HuH-7.5 (cell line): Measurements from ENCODE around the gene GRAPL.
"Not testable (repeated sequence)": the region's sequence is repeated elsewhere in the genome, so short reads cannot be mapped to it uniquely, and the experiment has no call there.

Source experiments
- DNase-seq: peaks from one replicate; pipeline ENCODE4 v3.0.0; 2011; ENCODE audit warnings: low spot score

The GRAPL gene

GRCh38 chr17:19188870-19189708, 61.7 kb downstream of the GRAPL start:
- not testable (repeated sequence) for DNase-seq

- DNase-seq = not testable (repeated sequence)
Measured at GRCh38 chr17:19189781-19190405, 62.5 kb downstream of the GRAPL start.

DNA sequence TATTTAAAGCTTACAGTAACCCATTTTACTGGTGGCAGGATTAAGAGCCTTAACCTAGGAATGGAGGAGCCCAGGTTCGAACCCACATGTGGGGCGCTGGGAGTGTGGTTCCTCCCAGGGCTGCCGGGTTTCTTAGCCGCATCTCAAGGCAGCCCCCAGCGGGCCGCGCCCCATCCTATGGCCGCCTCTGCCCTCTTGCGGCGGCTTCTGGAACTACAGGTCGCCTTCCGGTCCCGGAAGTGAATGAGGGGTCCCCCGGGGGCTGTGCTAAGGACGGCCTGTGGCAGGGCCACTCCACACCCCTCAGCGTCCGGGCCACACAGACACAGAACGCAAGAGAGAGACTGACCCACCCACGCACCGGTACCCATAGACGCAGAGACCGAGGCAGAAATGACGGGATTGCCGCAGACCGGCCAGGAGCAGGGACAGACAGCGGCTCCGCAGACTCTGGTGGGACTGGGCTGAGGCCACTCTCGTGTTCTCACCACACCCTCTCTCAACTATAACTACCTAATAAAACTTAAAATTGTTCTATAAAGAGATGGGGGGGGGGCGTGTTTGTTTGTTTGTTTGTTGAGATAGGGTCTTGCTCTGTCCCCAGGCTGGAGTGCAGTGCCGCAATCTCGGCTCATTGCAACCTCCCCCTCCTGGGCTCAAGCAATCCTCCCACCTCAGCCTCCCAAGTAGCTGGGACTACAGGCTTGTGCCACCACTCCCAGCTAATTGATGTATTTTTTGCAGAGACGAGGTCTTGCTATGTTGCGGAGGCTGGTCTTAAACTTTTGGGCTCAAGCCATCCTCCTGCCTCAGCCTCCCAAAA, 69.2 kb downstream of the GRAPL start:
- DNase-seq = not testable (repeated sequence)

DNA sequence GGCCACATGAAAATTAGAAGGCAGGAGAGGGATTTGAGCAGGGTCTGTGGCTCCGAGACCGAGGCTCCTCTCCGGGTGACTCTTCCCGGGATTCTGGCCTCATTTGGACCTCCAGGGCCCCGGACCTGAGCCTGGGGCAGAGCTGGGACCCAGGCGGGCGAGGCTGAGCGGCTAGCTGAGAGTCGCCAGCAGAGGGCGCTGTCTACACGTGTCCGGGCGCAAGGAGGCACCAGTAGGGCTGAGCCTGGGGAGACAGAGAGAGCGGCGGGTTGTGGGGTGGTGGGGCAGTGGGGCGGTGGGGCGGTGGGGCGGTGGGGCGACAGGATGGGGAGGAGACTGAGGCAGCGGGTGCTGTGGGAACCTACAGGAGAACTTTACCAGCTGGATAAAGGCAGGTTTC, 75.1 kb downstream of the GRAPL start:
- DNase-seq = not testable (repeated sequence)

GRCh38 chr17:19203429-19203828, 76.0 kb downstream of the GRAPL start:
- not testable (repeated sequence) for DNase-seq
